ENCODE data around the gene HSP90B1.
A peak's percentile ranks its signal among the peaks of the same experiment; 100 is the strongest.

DNA sequence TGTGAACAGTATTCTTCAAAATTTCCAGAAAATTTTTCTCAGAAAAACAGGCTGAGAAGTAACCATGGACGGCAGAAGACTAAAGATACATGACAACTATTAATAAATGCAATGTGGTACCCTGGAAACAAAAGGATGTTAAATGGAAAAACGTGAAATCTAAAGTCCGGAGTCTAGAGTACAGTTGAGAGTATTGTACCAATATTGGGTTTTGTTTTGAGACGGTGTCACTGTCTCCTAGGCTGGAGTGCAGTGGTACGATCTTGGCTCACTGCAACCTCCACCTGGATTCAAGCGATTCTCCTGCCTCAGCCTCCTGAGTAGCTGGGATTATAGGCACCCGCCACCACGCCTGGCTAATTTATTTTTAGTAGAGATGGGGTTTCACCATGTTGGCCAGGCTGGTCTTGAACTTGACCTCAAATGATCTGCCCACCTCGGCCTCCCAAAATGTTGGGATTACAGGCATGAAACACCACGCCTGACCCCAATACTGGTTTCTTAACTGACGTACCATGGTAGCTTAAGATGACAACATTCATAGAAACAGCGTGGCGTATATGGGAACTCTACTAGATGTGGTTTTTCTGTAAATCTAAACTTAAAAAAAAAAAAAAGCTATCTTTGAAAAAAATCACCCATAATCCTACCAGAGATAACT lies 18.7 kb downstream of the HSP90B1 start:
- TF ChIP-seq TAF1 (IDR thresholded peaks at IDR 0.05; ENCODE audit: borderline replicate concordance, insufficient read depth, low read length), result no peak
- TF ChIP-seq POLR2AphosphoS5 (IDR thresholded peaks at IDR 0.05; ENCODE audit: low read depth, low read length), result peak; percentile 44; the same call in 1 of the 2 replicates
